Type B pancreatic cell (in vitro differentiated cells): ENCODE data around the gene RAB34. TPM values are rescaled to one million over a fixed set of nuclear protein-coding genes. Genes with fewer than 3 reads are reported as not detected.

Source experiments
- DNase-seq: peaks from one replicate; pipeline ENCODE4 v3.0.0; 2021; ENCODE audit warnings: mixed read lengths; ENCODE audit not compliant: unreplicated experiment; ENCODE audit errors: extremely low spot score
- H3K27ac Mint-ChIP-seq: 2 replicates; pipeline ENCODE4 v1.8.0; 2021; ENCODE audit warnings: mild to moderate bottlenecking, mixed read lengths
- H3K27me3 Mint-ChIP-seq: 2 replicates; pipeline ENCODE4 v1.8.0; 2021; ENCODE audit warnings: mixed read lengths
- H3K36me3 Mint-ChIP-seq: 2 replicates; pipeline ENCODE4 v1.8.0; 2021; ENCODE audit warnings: mixed read lengths
- H3K4me1 Mint-ChIP-seq: one replicate; pipeline ENCODE4 v1.8.0; 2021; ENCODE audit warnings: mixed read lengths; ENCODE audit not compliant: unreplicated experiment
- H3K4me3 Mint-ChIP-seq: 2 replicates; pipeline ENCODE4 v1.8.0; 2021; ENCODE audit warnings: mild to moderate bottlenecking, mixed read lengths
- H3K9me3 Mint-ChIP-seq: 2 replicates; pipeline ENCODE4 v1.8.0; 2021; ENCODE audit warnings: mixed read lengths
- total RNA-seq: library from RNA; stranded (reverse); gene quantifications from 2 replicates; pipeline ENCODE4 v1.2.1, GENCODE V29; 2021; ENCODE audit warnings: low replicate concordance
- TF ChIP-seq, protein P1 (sequence below): fragments of 200-600 bp; sonication (generic); conservative IDR thresholded peaks from 2 replicates; pipeline ENCODE4 v1.5.0; 2021; ENCODE audit warnings: antibody characterized with exemption, mild to moderate bottlenecking

RAB34 gene
- total RNA-seq, 1 donor from 2014 or later = 133 TPM

DNA sequence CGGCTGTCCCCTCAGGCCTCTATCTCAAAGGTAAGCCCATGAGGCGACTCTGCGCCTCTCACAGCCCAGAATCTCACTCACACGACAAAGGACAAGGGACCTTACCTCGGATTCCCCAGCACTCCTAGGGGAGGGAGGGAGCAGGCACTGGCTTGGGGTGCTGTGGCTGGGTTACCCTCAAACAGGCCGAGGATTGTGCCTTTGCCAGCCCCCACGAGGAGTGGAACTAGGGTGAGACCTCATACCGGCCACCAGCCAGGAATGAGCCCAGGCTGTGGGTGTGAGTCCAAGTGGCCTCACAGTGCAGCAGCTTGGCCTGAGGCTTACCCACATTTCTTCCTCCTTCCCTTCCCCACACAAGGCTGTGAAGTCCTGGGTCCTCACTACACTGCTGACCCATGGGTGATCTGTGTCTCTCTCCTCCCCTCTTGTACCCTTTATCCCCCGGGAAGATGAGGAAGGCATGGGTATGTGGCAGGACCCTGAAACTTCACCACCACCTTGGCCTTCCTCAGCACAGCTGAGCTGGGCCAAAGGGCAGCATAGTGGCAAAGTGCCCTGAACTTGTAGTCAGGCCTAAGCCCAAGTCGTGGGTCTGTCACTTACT is 11.8 kb downstream of the RAB34 start:
- H3K4me1 Mint-ChIP-seq = peaks cover 12% of the 10 kb centered on the region
- DNase-seq = no peak
- peaks cover 11% of the 10 kb centered on the region for H3K36me3 Mint-ChIP-seq
- H3K4me3 Mint-ChIP-seq = no peak overlapping the region
- no peak overlapping the region for H3K27ac Mint-ChIP-seq
- TF ChIP-seq, protein P1, sequence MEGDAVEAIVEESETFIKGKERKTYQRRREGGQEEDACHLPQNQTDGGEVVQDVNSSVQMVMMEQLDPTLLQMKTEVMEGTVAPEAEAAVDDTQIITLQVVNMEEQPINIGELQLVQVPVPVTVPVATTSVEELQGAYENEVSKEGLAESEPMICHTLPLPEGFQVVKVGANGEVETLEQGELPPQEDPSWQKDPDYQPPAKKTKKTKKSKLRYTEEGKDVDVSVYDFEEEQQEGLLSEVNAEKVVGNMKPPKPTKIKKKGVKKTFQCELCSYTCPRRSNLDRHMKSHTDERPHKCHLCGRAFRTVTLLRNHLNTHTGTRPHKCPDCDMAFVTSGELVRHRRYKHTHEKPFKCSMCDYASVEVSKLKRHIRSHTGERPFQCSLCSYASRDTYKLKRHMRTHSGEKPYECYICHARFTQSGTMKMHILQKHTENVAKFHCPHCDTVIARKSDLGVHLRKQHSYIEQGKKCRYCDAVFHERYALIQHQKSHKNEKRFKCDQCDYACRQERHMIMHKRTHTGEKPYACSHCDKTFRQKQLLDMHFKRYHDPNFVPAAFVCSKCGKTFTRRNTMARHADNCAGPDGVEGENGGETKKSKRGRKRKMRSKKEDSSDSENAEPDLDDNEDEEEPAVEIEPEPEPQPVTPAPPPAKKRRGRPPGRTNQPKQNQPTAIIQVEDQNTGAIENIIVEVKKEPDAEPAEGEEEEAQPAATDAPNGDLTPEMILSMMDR = no peak
- no peaks in the 10 kb centered on the region for H3K9me3 Mint-ChIP-seq
- H3K27me3 Mint-ChIP-seq = no peaks in the 10 kb centered on the region

DNA sequence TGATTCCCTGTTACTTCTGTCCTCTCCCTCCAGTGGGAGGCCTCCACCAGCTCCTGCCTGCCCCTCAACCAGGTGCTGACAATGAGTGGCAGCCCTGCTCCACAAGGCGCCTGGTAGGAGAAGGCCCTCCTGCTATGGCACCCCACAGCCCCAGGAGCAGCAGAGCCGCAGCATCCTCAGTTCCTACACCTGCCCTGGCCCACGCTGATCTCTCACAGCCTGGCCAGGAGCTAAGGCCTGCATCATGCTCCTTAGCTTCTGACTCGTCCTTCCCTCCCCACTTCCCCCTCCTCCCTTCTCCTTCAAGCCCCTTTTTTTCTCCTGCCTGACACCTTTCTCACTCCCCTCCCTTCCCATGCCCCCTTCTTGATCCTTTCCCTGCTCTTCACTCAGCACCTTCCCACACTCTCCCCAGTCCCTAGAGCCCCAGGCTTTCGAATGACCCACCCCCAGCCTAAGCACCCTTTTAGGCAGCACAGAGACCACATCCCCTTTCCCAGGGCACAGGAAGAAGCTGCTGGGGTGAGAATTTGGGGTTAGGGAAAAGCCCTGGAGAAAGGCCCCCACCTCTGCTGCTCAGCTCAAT is 12.5 kb downstream of the RAB34 start:
- H3K27me3 Mint-ChIP-seq = no peaks in the 10 kb centered on the region
- no peak overlapping the region for H3K4me3 Mint-ChIP-seq
- no peak overlapping the region for H3K27ac Mint-ChIP-seq

DNA sequence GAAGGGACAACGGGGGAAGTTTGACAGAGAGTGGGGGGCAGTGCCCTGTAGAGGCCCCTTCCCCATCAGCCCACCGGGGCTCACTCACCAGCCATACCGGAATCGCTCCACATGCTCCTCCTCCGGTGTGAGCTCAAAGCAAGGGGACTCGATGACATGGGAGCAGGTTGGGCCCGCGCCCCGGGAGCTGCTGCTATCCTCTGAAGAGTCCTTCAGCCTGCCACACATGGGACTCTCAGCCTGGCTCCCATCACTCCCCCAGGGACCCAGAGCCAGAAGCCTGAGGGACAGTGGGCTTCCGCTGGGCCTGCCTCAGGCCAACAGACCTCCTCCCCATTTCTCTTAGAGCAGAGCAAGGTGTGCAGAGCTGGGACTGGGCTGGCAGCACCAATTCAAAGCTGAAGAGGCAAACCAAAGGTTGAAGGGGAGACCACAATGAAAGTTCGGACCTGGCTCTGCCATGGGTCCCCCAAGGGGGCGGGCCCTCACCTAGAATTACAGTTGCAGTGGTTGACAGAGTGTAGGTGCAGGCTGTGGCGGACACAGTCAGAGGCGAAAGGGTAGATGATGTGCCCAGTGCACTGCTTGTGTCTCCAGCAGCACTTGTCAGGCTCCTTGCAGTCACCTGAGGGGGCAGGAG is 13.3 kb downstream of the RAB34 start:
- H3K4me3 Mint-ChIP-seq = no peak overlapping the region
- no peaks in the 10 kb centered on the region for H3K9me3 Mint-ChIP-seq
- TF ChIP-seq, protein P1 = no peak
- peaks cover 12% of the 10 kb centered on the region for H3K36me3 Mint-ChIP-seq
- DNase-seq = no peak
- H3K27ac Mint-ChIP-seq = no peak overlapping the region
- no peaks in the 10 kb centered on the region for H3K27me3 Mint-ChIP-seq
- H3K4me1 Mint-ChIP-seq = peaks cover 12% of the 10 kb centered on the region

More for the DNA sequence above, 12.5 kb downstream of the RAB34 start:
- DNase-seq = no peak
- Mint-ChIP-seq H3K9me3 (no peaks in the 10 kb centered on the region), H3K36me3 (peaks cover 12% of the 10 kb centered on the region), H3K4me1 (peaks cover 12% of the 10 kb centered on the region)
- TF ChIP-seq, protein P1 = no peak

DNA sequence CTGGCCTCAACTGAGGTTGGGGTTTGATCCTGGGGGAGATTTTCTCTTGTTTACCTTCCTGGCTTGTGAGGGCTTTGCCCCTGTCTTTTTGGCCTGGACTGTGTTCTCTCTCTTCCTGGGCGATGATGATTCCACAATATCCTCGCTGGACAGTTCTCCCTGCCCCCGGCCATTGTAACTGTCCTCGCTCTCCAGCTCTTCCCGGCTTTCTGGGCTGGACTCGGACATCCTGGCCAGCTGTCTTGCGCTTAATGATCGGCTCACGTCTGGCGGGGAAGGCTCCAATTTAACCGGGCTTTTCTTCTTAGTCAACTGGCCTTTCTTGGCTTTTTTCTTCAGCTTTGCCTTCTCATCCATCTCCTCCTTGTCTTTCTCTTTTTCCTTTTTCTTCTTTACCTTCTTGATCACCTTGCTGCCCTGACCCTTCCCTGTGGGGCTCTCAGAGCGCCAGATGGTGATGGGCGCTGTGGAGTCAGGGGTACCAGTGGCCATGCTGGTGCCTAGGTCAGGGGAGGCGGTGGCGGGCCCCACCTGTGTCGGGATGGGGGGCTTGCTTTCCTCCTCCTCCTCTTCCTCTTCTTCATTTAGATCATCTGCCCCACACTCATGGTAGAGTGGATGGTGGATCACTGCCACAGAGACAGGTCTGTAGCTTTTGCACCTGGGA is 14.0 kb downstream of the RAB34 start:
- H3K36me3 Mint-ChIP-seq = peaks cover 12% of the 10 kb centered on the region
- no peaks in the 10 kb centered on the region for H3K27me3 Mint-ChIP-seq
- TF ChIP-seq, protein P1 = no peak
- no peaks in the 10 kb centered on the region for H3K9me3 Mint-ChIP-seq
- H3K4me3 Mint-ChIP-seq = no peak overlapping the region
- peak overlapping the region; percentile 59 for H3K27ac Mint-ChIP-seq
- peaks cover 12% of the 10 kb centered on the region for H3K4me1 Mint-ChIP-seq
- no peak for DNase-seq

DNA sequence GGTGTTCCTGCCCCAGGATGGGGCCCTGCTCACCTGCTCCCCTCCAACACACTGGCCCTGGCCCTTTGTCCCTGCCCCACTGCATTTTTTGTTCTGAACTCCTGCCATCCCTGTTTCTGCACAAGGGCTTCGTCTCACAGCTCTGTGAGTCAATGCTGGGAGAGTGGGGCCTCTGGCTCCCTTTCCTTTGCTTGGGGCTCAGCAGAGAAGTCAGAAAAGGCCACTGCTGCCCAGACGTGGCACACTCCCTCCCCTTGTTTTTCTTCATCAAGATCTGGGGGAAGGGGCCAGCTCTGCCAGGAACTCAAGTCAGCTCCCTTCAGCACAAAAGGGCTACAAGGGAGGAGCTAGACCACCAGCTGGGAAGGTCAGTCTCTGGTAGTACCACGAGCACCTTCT is 14.9 kb downstream of the RAB34 start:
- DNase-seq = no peak
- Mint-ChIP-seq H3K4me3 (no peak overlapping the region), H3K4me1 (peaks cover 11% of the 10 kb centered on the region), H3K27me3 (no peaks in the 10 kb centered on the region), H3K9me3 (no peaks in the 10 kb centered on the region), H3K27ac (no peak overlapping the region), H3K36me3 (peaks cover 12% of the 10 kb centered on the region)
- TF ChIP-seq, protein P1 = no peak
